Keratinocyte (primary cell): Measurements from ENCODE around the gene PLPP1. TPM values are rescaled to one million over a fixed set of nuclear protein-coding genes. Genes with fewer than 3 reads are reported as not detected.
"Not testable (repeated sequence)": the region's sequence is repeated elsewhere in the genome, so short reads cannot be mapped to it uniquely, and the experiment has no call there.

Experiments used
- DNase-seq: peaks from one replicate; pipeline ENCODE4 v3.0.0-alpha.2; 2011; ENCODE audit warnings: low read depth, missing footprints, low spot score
- FAIRE-seq: peaks from 2 replicates; lab custom pipeline; 2011; peaks lifted over from hg19 to GRCh38; lab: Jason Lieb, UNC
- H2AFZ ChIP-seq: 2 replicates; pipeline ENCODE4 v1.6.0; 2012; ENCODE audit warnings: low read length, control low read depth, inconsistent platforms; ENCODE audit not compliant: control insufficient read depth
- H3K27ac ChIP-seq: 2 replicates; pipeline ENCODE4 v1.5.1; 2011; ENCODE audit warnings: low read length; ENCODE audit not compliant: control insufficient read depth, insufficient read depth
- H3K27me3 ChIP-seq: 3 replicates; pipeline ENCODE4 v1.6.0; 2011; ENCODE audit warnings: low read length; ENCODE audit not compliant: control insufficient read depth, insufficient read depth; ENCODE audit errors: extremely low read depth
- H3K36me3 ChIP-seq, 2 experiments: 2 replicates in 1 of 2; 3 replicates in 1 of 2; pipeline ENCODE4 v1.5.1; 2011; ENCODE audit warnings: low read length in 2 of 2, mild to moderate bottlenecking in 1 of 2; ENCODE audit not compliant: control insufficient read depth in 2 of 2, insufficient read depth in 2 of 2; ENCODE audit errors: extremely low read depth in 1 of 2
- H3K4me1 ChIP-seq: 3 replicates; pipeline ENCODE4 v1.5.1; 2011; ENCODE audit warnings: low read length; ENCODE audit not compliant: control insufficient read depth, insufficient read depth; ENCODE audit errors: extremely low read depth
- H3K4me2 ChIP-seq: 3 replicates; pipeline ENCODE4 v1.6.0; 2011; ENCODE audit warnings: low read depth, low read length; ENCODE audit not compliant: control insufficient read depth, insufficient read depth; ENCODE audit errors: extremely low read depth
- H3K4me3 ChIP-seq, 3 experiments: fragments of 200-600 bp in 1 of 3; sonication (generic) in 1 of 3; 2 replicates in 2 of 3; 3 replicates in 1 of 3; pipeline ENCODE4 v1.5.1; 2011 to 2016; ENCODE audit warnings: low read length in 3 of 3, mild to moderate bottlenecking in 3 of 3, control low read depth in 2 of 3, inconsistent platforms in 1 of 3, low read depth in 1 of 3, mixed read lengths in 1 of 3, mixed run types in 1 of 3, moderate library complexity in 1 of 3; ENCODE audit not compliant: control insufficient read depth in 2 of 3, insufficient read depth in 2 of 3; ENCODE audit errors: extremely low read depth in 1 of 3
- H3K79me2 ChIP-seq: 2 replicates; pipeline ENCODE4 v1.6.0; 2012; ENCODE audit warnings: low read length; ENCODE audit not compliant: control insufficient read depth, insufficient read depth
- H3K9ac ChIP-seq: 3 replicates; pipeline ENCODE4 v1.6.0; 2011; ENCODE audit warnings: low read length; ENCODE audit not compliant: control insufficient read depth, insufficient read depth; ENCODE audit errors: extremely low read depth
- H3K9me1 ChIP-seq: 3 replicates; pipeline ENCODE4 v1.6.0; 2011; ENCODE audit warnings: low read length; ENCODE audit not compliant: control insufficient read depth, insufficient read depth; ENCODE audit errors: extremely low read depth
- H3K9me3 ChIP-seq: 2 replicates; pipeline ENCODE4 v1.5.1; 2012; ENCODE audit warnings: low read depth, low read length; ENCODE audit not compliant: control insufficient read depth
- H4K20me1 ChIP-seq: 3 replicates; pipeline ENCODE4 v1.6.0; 2011; ENCODE audit warnings: low read length; ENCODE audit not compliant: control insufficient read depth, insufficient read depth; ENCODE audit errors: extremely low read depth
- EZH2 ChIP-seq: IDR thresholded peaks from one replicate; pipeline ENCODE4 v1.6.1; 2012; ENCODE audit warnings: inconsistent platforms, mild to moderate bottlenecking, low read length, moderate library complexity
- dilution Hi-C: fragments of 300-500 bp; cut with MboI; formaldehyde crosslinking; loops from one replicate; pipeline ENCODE4 v1.7.0; 2020; ENCODE audit warnings: low sequenced_read_pairs; ENCODE audit not compliant: extremely low pct_ligation_motif_present
- polyA plus RNA-seq, 5 experiments: library from polyadenylated mRNA; depleted of rRNA in 3 of 5; stranded (reverse) in 3 of 5; stranded (forward) in 1 of 5; unstranded in 1 of 5; fragments of >200 nt; gene quantifications; 1 replicate in 1 of 5; 2 replicates in 3 of 5; 3 replicates in 1 of 5; pipeline versions ENCODE4 v1.2.1 to v1.2.3, GENCODE V29; 2011 to 2012; ENCODE audit warnings: missing spikeins in 2 of 5, low read depth in 1 of 5, low replicate concordance in 1 of 5
- TF ChIP-seq, protein P1 (sequence below), 3 experiments: IDR thresholded peaks in 1 of 3; conservative IDR thresholded peaks in 1 of 3; optimal IDR thresholded peaks in 1 of 3; 2 replicates in 2 of 3; 3 replicates in 1 of 3; pipeline versions ENCODE3 to v1.5.1; 2011; ENCODE audit warnings: low read length in 3 of 3, mild to moderate bottlenecking in 3 of 3, moderate library complexity in 2 of 3, control low read depth in 1 of 3, inconsistent platforms in 1 of 3; ENCODE audit not compliant: insufficient read depth in 2 of 3; ENCODE audit errors: extremely low read depth in 1 of 3

Gene PLPP1
- polyA plus RNA-seq, 1 donor (not counting 4 experiments of a cell fraction or from before 2014, with no cell fraction given): 13.2 TPM

DNA sequence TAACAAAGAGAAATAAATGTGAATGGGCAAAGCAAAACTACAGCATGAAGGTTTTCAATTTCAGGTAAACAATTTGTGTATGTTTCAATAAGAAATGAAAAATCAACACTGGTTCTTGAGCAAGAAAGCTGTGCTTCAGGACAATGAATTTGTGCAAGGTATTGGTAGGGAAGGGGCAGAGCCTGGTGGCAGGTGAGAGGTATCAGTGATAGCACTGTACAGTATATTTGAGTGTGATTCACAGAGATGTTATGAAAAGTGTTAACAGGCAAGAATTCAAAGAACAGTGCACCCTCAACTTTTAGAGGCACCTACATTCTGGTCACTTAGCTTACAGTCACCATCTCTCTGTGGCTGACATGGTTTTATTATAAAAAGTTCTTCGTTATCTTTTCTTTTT lies 25.7 kb downstream of the PLPP1 start:
- Histone ChIP-seq H4K20me1 (no peaks in the 10 kb centered on the region), H3K4me2 (no peak overlapping the region), H3K9me1 (no peaks in the 10 kb centered on the region), H3K27me3 (no peaks in the 10 kb centered on the region), H3K36me3 (no peaks in the 10 kb centered on the region), H3K79me2 (no peaks in the 10 kb centered on the region), H3K9me3 (no peaks in the 10 kb centered on the region), H2AFZ (no peak overlapping the region), H3K4me3 (no peak overlapping the region), H3K27ac (no peak overlapping the region), H3K9ac (no peak overlapping the region), H3K4me1 (no peaks in the 10 kb centered on the region)
- FAIRE-seq (no peak), DNase-seq (no peak)
- dilution Hi-C loops: no loop called here
- no peak for TF ChIP-seq EZH2
- TF ChIP-seq, protein P1, sequence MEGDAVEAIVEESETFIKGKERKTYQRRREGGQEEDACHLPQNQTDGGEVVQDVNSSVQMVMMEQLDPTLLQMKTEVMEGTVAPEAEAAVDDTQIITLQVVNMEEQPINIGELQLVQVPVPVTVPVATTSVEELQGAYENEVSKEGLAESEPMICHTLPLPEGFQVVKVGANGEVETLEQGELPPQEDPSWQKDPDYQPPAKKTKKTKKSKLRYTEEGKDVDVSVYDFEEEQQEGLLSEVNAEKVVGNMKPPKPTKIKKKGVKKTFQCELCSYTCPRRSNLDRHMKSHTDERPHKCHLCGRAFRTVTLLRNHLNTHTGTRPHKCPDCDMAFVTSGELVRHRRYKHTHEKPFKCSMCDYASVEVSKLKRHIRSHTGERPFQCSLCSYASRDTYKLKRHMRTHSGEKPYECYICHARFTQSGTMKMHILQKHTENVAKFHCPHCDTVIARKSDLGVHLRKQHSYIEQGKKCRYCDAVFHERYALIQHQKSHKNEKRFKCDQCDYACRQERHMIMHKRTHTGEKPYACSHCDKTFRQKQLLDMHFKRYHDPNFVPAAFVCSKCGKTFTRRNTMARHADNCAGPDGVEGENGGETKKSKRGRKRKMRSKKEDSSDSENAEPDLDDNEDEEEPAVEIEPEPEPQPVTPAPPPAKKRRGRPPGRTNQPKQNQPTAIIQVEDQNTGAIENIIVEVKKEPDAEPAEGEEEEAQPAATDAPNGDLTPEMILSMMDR (optimal IDR thresholded peaks at IDR 0.05 in 1 of 3, IDR thresholded peaks at IDR 0.05 in 1 of 3, conservative IDR thresholded peaks at IDR 0.05 in 1 of 3; ENCODE audit: extremely low read depth in 1 of 3, insufficient read depth in 2 of 3, low read length in 3 of 3): no peak

DNA sequence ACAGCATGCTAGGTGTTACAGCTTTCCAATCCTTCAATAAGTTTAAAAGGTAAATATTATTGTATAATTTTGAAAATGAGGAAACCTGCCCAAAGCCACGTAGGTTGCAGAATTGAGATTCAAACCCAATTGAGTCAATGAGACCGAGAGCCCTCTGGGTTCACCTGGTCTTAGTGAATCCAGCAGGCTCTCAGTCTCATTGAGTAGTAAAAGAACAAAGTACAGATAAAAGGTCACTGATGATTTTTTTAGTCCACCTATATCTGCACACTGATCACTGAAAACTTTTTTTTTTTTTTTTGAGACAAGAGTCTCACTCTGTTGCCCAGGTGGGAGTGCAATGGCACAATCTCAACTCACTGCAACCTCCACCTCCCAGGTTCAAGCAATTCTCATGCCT lies 27.2 kb downstream of the PLPP1 start:
- Histone ChIP-seq H3K27me3 (no peaks in the 10 kb centered on the region), H4K20me1 (no peaks in the 10 kb centered on the region), H3K9ac (no peak overlapping the region), H3K4me2 (no peak overlapping the region), H3K4me3 (no peak overlapping the region), H3K9me1 (no peaks in the 10 kb centered on the region), H3K79me2 (no peaks in the 10 kb centered on the region), H2AFZ (no peak overlapping the region), H3K36me3 (no peaks in the 10 kb centered on the region), H3K4me1 (no peaks in the 10 kb centered on the region), H3K27ac (no peak overlapping the region), H3K9me3 (no peaks in the 10 kb centered on the region)
- FAIRE-seq (no peak), DNase-seq (no peak)
- TF ChIP-seq EZH2: no peak
- TF ChIP-seq, protein P1 (optimal IDR thresholded peaks at IDR 0.05 in 1 of 3, IDR thresholded peaks at IDR 0.05 in 1 of 3, conservative IDR thresholded peaks at IDR 0.05 in 1 of 3; ENCODE audit: extremely low read depth in 1 of 3, insufficient read depth in 2 of 3, low read length in 3 of 3): no peak
- dilution Hi-C loops: no loop called here

DNA sequence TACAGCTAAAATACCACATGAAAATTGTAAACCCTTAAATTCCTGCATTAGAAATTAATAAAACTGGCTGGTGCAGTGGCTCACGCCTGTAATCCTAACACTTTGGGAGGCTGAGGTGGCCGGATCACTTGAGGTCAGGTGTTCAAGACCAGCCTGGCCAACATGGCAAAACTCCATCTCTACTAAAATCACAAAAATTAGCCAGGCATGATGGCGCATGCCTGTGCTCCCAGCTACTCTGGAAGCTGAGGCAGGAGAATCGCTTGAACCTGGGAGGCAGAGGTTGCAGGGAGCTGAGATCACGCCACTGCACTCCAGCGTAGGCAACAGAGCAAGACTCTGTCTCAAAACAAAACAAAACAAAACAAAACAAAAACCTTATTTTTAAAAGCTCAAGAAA lies 29.1 kb downstream of the PLPP1 start:
- H3K9ac ChIP-seq, H4K20me1 ChIP-seq, DNase-seq, H3K9me1 ChIP-seq, H3K9me3 ChIP-seq, H3K4me2 ChIP-seq, H2AFZ ChIP-seq, H3K36me3 ChIP-seq, H3K4me1 ChIP-seq, H3K79me2 ChIP-seq, H3K4me3 ChIP-seq, H3K27me3 ChIP-seq, dilution Hi-C loops, FAIRE-seq, H3K27ac ChIP-seq: not testable (repeated sequence)

DNA sequence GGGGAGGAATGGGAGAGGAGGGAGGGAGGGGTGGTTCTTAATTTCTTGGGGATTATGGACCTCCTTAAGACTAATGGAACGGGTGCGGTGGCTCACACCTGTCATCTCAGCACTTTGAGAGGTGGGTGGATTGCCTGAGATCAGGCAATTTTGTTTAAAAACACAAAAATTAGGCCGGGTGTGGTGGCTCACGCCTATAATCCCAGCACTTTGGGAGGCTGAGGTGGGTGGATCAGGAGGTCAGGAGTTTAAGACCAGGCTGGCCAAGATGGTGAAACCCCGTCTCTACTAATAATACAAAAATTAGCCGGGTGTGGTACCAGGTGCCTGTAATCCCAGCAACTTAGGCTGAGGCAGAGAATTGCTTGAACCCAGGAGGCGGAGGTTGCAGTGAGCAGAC lies 30.8 kb downstream of the PLPP1 start:
- H3K4me1 ChIP-seq, FAIRE-seq, H3K9ac ChIP-seq, H3K79me2 ChIP-seq, H3K9me1 ChIP-seq, H3K4me3 ChIP-seq, H3K9me3 ChIP-seq, H4K20me1 ChIP-seq, H3K36me3 ChIP-seq, H2AFZ ChIP-seq, H3K4me2 ChIP-seq, H3K27ac ChIP-seq, DNase-seq, H3K27me3 ChIP-seq, dilution Hi-C loops: not testable (repeated sequence)
